GM18861 (cell line): ENCODE results near the gene PLEKHO1.
"Not testable (repeated sequence)": the region's sequence is repeated elsewhere in the genome, so short reads cannot be mapped to it uniquely, and the experiment has no call there.

Source experiments
- ATAC-seq: cut with Tn5 transposase; IDR thresholded peaks from one replicate; pipeline ENCODE4 v1.9.1; 2021; ENCODE audit not compliant: unreplicated experiment

The PLEKHO1 gene

DNA sequence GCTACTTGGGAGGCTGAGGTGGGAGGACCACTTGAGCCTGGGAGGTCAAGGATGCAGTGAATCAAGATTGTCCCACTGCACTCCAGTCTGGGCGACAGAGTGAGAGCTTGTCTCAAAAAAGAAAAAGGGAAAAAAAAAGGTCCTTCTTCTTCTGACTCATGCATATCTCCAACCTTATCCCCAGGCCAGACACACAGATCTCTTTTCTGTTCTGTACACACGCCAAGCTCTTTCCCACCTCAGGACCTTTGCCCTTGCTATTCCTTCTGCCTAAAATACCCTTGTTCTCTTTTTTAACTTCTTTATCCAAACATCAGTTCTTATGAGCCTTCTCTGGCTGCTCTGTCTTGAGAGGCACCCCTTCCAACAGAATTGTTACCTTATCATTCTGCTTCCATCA is 22.1 kb downstream of the PLEKHO1 start:
- no peak for ATAC-seq

DNA sequence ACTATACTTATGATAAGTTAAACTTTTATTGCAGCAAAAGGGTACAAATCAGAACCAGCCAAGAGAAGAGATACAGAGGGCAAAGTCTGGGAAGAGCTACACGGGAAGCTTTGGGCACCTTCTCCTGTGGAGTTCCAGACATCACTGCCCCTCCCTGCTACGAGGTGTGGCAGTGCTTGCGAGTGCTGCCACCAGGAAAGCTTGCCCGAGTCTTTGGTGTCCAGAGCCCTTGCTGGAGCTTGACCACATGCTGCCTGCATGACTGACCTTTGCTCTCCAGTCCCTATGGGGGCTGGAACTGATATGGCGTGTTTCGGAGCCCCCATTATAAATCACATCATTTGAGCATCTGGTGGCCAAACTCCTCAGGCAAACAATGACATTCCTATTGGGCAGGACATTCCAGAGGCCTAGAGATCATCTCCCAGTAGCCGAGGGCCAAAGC is 23.4 kb downstream of the PLEKHO1 start:
- ATAC-seq: no peak

- ATAC-seq: no peak
Observed at GRCh38 chr1:150176593-150176992, 26.9 kb downstream of the PLEKHO1 start.

- ATAC-seq: no peak
Observed at GRCh38 chr1:150178548-150178947, 28.8 kb downstream of the PLEKHO1 start.

GRCh38 chr1:150179867-150180266 is 30.2 kb downstream of the PLEKHO1 start:
- no peak for ATAC-seq

DNA sequence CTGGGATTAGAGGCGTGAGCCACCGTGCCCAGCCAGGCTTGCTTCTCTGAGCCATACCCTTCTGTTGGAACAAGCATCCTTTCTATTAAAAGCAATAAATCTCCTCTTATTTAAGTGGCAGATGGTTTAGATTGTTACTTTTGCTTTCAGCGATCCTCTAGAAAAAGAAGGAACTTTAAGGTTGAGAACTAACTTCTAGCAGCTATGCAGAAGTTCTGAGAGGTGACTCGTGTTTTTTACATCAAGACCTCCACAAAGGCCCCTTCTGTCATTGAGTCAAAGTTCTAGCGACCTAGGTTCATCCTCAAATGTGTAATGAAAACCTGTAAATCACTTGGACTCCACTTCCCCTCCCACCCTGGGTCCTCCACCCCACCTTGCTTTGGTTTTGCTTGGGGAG is 30.8 kb downstream of the PLEKHO1 start:
- no peak for ATAC-seq

DNA sequence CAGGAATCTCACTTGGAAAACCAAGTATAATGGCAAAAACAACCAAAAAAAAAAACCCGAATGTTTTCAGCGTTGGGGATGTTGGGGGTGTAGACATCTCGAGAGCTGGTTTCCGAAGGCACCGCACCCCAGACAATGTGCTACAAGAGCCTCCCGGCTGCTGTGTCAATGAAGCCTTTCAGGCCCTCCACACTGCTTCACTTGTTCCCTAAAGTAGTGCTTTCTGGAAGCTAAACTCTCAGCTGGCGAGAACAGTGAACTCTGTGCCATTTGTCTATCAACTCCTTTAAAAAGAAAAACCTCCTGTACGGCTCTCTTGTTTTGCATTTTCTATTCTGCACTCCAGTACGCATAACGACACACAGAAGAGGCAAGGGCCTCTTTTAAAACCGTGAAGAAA is 32.5 kb downstream of the PLEKHO1 start:
- ATAC-seq: no peak

DNA sequence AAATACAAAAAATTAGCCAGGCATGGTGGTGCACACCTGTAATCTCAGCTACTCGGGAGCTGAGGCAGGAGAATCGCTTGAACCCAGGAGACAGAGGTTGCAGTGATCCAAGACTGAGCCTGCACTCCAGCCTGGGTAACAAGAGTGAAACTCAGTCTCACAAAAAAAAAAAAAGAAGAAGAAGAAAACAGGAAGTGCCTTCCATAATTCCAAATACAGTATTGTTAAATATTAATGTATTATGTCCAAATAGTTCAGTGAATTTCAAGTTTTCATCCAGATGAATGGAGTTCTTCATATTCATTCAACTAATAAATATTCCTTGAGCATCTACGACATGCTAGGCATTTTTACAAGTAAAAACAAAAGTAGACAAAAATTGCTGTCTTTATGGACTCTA is 33.3 kb downstream of the PLEKHO1 start:
- ATAC-seq: no peak

DNA sequence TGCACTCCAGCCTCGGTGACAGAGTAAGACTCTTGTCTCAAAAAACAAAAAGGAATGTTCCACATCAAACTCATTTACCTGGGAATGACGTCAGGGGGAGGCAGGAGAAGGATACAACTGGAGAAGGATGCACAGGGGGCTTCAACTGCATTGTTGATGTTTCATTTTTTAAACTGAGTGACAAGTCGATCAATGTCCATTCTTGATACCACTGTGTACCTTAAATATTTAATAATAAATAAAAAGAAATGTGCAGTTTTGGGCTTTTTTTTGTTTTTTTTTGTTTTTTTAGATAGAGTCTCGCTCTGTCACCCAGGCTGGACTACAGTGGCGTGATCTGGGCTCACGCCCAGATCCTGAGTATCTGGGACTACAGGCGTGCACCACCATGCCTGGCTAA is 35.8 kb downstream of the PLEKHO1 start:
- ATAC-seq: no peak

DNA sequence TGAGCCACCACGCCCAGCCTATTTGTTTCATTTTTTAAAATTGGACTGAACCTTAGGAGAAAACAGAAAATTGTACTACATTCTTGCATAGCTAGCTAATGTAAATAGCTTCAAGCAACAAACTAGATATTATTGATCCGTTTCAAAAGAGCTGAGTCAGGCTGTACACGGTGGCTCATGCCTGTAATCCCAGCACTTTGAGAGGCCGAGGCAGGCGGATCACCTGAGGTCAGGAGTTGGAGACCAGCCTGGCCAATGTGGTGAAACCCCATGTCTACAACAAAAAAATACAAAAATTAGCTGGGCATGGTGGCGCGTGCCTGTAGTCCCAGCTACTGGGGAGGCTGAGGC is 36.7 kb downstream of the PLEKHO1 start:
- ATAC-seq: not testable (repeated sequence)

GRCh38 chr1:150186789-150187559 is 37.3 kb downstream of the PLEKHO1 start:
- ATAC-seq: no peak

DNA sequence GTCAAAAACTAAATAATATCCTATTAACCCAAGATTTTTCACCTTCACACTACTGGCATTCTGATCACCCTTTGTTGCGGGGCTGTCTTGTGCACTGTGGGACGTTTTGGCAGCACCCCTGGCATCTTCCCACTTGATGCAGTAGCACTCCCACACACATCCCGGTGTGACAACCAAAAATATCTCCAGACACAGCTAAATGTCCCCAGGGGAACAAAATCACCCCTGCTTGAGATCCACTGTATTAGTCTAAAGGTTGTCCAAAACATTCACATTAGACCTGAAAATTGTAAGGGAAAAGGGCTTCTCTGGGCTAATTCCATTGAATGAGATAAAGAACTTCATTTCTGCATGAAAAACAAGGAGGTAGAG is 37.8 kb downstream of the PLEKHO1 start:
- no peak for ATAC-seq

- ATAC-seq: no peak
Observed at GRCh38 chr1:150192012-150192411, 42.3 kb downstream of the PLEKHO1 start.

- ATAC-seq: no peak
Observed at GRCh38 chr1:150194381-150195031, 44.8 kb downstream of the PLEKHO1 start.

- no peak for ATAC-seq
Observed at GRCh38 chr1:150196417-150196816, 46.7 kb downstream of the PLEKHO1 start.

GRCh38 chr1:150207281-150207971 is 57.7 kb downstream of the PLEKHO1 start:
- no peak for ATAC-seq

- ATAC-seq: not testable (repeated sequence)
Observed at GRCh38 chr1:150208460-150208859, 58.7 kb downstream of the PLEKHO1 start.
